Stimulated activated CD4-positive, alpha-beta T cell treated with anti-CD3 and anti-CD28 coated beads, Interleukin-1b, Interleukin-23, amount 100 ng/mL, for 1 hour (primary cell): ENCODE results near the gene CWC15.
"Not testable (repeated sequence)": the region's sequence is repeated elsewhere in the genome, so short reads cannot be mapped to it uniquely, and the experiment has no call there.

Experiments used
- DNase-seq, 2 donors: peaks; one replicate each; pipeline ENCODE4 v3.0.0-alpha.2; 2020; ENCODE audit warnings: low read depth in 2 of 2

Gene CWC15

GRCh38 chr11:94913718-94914394 is 59.5 kb downstream of the CWC15 start:
- DNase-seq: not testable (repeated sequence)

- no peak for DNase-seq
Observed at GRCh38 chr11:94912806-94913205, 60.5 kb downstream of the CWC15 start.
